Measurements from ENCODE around the gene DMD.

Gene DMD

DNA sequence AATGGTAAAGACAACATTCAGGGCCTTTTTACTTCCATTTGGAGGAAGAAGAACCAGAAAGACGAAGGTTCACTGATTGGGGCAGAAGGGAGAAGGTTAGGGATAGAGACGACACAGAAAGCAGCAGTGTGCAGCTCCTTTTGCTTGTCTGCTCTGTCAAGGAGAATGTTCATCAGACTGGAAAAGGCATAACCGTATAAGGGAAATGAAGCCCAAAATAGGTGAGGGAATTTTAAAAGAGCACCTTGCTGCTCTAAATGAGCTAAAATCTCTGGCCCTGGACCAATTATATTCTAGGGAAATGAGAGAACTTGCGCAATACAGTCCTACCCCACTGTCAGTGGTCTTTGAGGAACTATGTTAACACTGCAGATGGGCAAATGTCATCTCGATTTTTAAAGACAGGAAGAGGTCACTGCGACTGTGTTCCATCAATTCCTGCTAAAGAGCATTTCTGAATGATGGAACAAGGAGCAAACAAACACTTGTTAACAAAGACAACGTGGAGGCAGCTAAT lies 1229.7 kb downstream of the DMD start:
- H3K4me2 ChIP-seq (ENCODE audit: insufficient read depth, low read length): no peak overlapping the region
- ATAC-seq (ENCODE audit: insufficient read depth, low read depth) (no peak), DNase-seq (no peak)
- no peaks in the 10 kb centered on the region for H3K9me3 ChIP-seq (ENCODE audit: insufficient read depth, low read length, severe bottlenecking)
- no peaks in the 10 kb centered on the region for H3K27me3 ChIP-seq (ENCODE audit: insufficient read depth, low read length, poor library complexity)
- H2AFZ ChIP-seq (ENCODE audit: low read depth, low read length): no peak overlapping the region
- no peaks in the 10 kb centered on the region for H3K79me2 ChIP-seq (ENCODE audit: insufficient read depth, low read length)
- no peak overlapping the region for H3K27ac ChIP-seq (ENCODE audit: low read length)
- H3K36me3 ChIP-seq (ENCODE audit: insufficient read depth, low read length): no peaks in the 10 kb centered on the region
- no peaks in the 10 kb centered on the region for H3K4me1 ChIP-seq (ENCODE audit: insufficient read depth, low read length)
- H4K20me1 ChIP-seq (ENCODE audit: insufficient read depth, low read length): no peaks in the 10 kb centered on the region
- no peak overlapping the region for H3K9ac ChIP-seq (ENCODE audit: low read depth, low read length)
- TF ChIP-seq CTCF (IDR thresholded peaks at IDR 0.05; ENCODE audit: borderline replicate concordance, extremely low read depth, low read length, poor library complexity, severe bottlenecking) (no peak), EZH2 (IDR thresholded peaks at IDR 0.05; ENCODE audit: borderline replicate concordance, low read depth, low read length, severe bottlenecking) (no peak)
- no peak overlapping the region for H3K4me3 ChIP-seq (ENCODE audit: low read depth in 1 of 2, low read length in 2 of 2)

GRCh38 chrX:31969714-31970113 lies 1241.6 kb downstream of the DMD start:
- Histone ChIP-seq H3K9me3 (ENCODE audit: insufficient read depth, low read length, severe bottlenecking) (no peaks in the 10 kb centered on the region), H2AFZ (ENCODE audit: low read depth, low read length) (no peak overlapping the region), H3K36me3 (ENCODE audit: insufficient read depth, low read length) (no peaks in the 10 kb centered on the region), H3K27me3 (ENCODE audit: insufficient read depth, low read length, poor library complexity) (no peaks in the 10 kb centered on the region), H3K4me2 (ENCODE audit: insufficient read depth, low read length) (no peak overlapping the region), H3K27ac (ENCODE audit: low read length) (no peak overlapping the region), H3K4me1 (ENCODE audit: insufficient read depth, low read length) (no peaks in the 10 kb centered on the region), H4K20me1 (ENCODE audit: insufficient read depth, low read length) (no peaks in the 10 kb centered on the region), H3K4me3 (ENCODE audit: low read depth in 1 of 2, low read length in 2 of 2) (no peak overlapping the region), H3K79me2 (ENCODE audit: insufficient read depth, low read length) (no peaks in the 10 kb centered on the region), H3K9ac (ENCODE audit: low read depth, low read length) (no peak overlapping the region)
- ATAC-seq (ENCODE audit: insufficient read depth, low read depth) (no peak), DNase-seq (no peak)
- TF ChIP-seq EZH2 (IDR thresholded peaks at IDR 0.05; ENCODE audit: borderline replicate concordance, low read depth, low read length, severe bottlenecking) (no peak), CTCF (IDR thresholded peaks at IDR 0.05; ENCODE audit: borderline replicate concordance, extremely low read depth, low read length, poor library complexity, severe bottlenecking) (no peak)

DNA sequence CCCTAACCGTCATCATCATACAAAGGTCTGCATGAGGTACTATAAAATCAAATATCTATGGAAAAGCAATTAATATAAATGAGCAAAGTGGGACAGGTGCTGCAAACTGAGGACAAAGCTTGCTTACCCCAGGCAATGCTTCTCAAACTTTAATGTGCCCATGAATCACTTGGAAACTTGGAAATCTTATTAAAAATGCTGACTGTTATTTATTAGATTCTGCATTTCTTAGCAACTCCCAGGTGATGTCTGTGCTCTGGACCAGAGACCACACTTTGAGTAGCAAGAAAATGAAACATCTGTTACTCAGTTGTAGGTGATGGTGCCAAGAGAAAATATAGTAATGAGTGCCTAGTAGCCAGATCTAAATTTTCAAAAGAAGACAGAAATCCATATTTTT lies 1249.1 kb downstream of the DMD start:
- H3K9ac ChIP-seq (ENCODE audit: low read depth, low read length): no peak overlapping the region
- DNase-seq: no peak
- no peak overlapping the region for H3K4me3 ChIP-seq (ENCODE audit: low read depth in 1 of 2, low read length in 2 of 2)
- no peak overlapping the region for H3K27ac ChIP-seq (ENCODE audit: low read length)
- H4K20me1 ChIP-seq (ENCODE audit: insufficient read depth, low read length): no peaks in the 10 kb centered on the region
- no peak for TF ChIP-seq EZH2 (IDR thresholded peaks at IDR 0.05; ENCODE audit: borderline replicate concordance, low read depth, low read length, severe bottlenecking)
- TF ChIP-seq CTCF (IDR thresholded peaks at IDR 0.05; ENCODE audit: borderline replicate concordance, extremely low read depth, low read length, poor library complexity, severe bottlenecking): no peak
- H3K9me3 ChIP-seq (ENCODE audit: insufficient read depth, low read length, severe bottlenecking): no peaks in the 10 kb centered on the region
- no peak for ATAC-seq (ENCODE audit: insufficient read depth, low read depth)
- no peaks in the 10 kb centered on the region for H3K79me2 ChIP-seq (ENCODE audit: insufficient read depth, low read length)
- H3K4me1 ChIP-seq (ENCODE audit: insufficient read depth, low read length): no peaks in the 10 kb centered on the region
- H3K4me2 ChIP-seq (ENCODE audit: insufficient read depth, low read length): no peak overlapping the region
- no peaks in the 10 kb centered on the region for H3K36me3 ChIP-seq (ENCODE audit: insufficient read depth, low read length)
- no peak overlapping the region for H2AFZ ChIP-seq (ENCODE audit: low read depth, low read length)
- H3K27me3 ChIP-seq (ENCODE audit: insufficient read depth, low read length, poor library complexity): no peaks in the 10 kb centered on the region

All from DND-41 (cell line).